SJCRH30 (cell line): Measurements from ENCODE around the gene GLDN. TPM values are rescaled to one million over a fixed set of nuclear protein-coding genes. Genes with fewer than 3 reads are reported as not detected.
A peak's percentile ranks its signal among the peaks of the same experiment; 100 is the strongest.

Experiments used
- DNase-seq, 2 experiments: peaks; one replicate each; pipeline ENCODE4 v3.0.0-alpha.2; 2015 to 2020
- H3K27ac ChIP-seq: fragments of 250-450 bp; sonication (Bioruptor Pico); 2 replicates; pipeline ENCODE4 v1.5.1; 2020; ENCODE audit warnings: mild to moderate bottlenecking, moderate library complexity
- H3K27me3 ChIP-seq: fragments of 250-450 bp; sonication (Bioruptor Pico); 2 replicates; pipeline ENCODE4 v1.5.1; 2020; ENCODE audit warnings: mild to moderate bottlenecking, moderate library complexity
- H3K36me3 ChIP-seq: fragments of 250-450 bp; sonication (Bioruptor Pico); 2 replicates; pipeline ENCODE4 v1.5.1; 2020; ENCODE audit warnings: mild to moderate bottlenecking, moderate library complexity
- H3K4me1 ChIP-seq: fragments of 250-450 bp; sonication (Bioruptor Pico); 2 replicates; pipeline ENCODE4 v1.5.1; 2020; ENCODE audit warnings: mild to moderate bottlenecking, moderate library complexity
- H3K4me3 ChIP-seq: fragments of 250-450 bp; sonication (Bioruptor Pico); 2 replicates; pipeline ENCODE4 v1.5.1; 2020; ENCODE audit warnings: mild to moderate bottlenecking, moderate library complexity
- H3K9me3 ChIP-seq: fragments of 250-450 bp; sonication (Bioruptor Pico); replicated peaks from 2 replicates; pipeline ENCODE4 v1.5.1; 2020; ENCODE audit warnings: mild to moderate bottlenecking, moderate library complexity
- total RNA-seq: library from RNA; depleted of rRNA; stranded (reverse); fragments of >200 nt; shearing (Covaris generic); gene quantifications from 2 replicates; pipeline ENCODE4 v1.2.3, GENCODE V29; 2014

The GLDN gene
- total RNA-seq, 1 experiment from 2014 or later = 0.18 TPM

GRCh38 chr15:51365417-51365816 lies 24.0 kb downstream of the GLDN start:
- no peaks in the 10 kb centered on the region for H3K27me3 ChIP-seq

GRCh38 chr15:51366071-51366470 lies 24.6 kb downstream of the GLDN start:
- DNase-seq = no peak
- Histone ChIP-seq H3K4me1 (no peaks in the 10 kb centered on the region), H3K9me3 (no peaks in the 10 kb centered on the region), H3K4me3 (no peak overlapping the region), H3K27ac (no peak overlapping the region), H3K36me3 (no peaks in the 10 kb centered on the region), H3K27me3 (no peaks in the 10 kb centered on the region)

More at GRCh38 chr15:51365417-51365816, 24.0 kb downstream of the GLDN start:
- H3K4me1 ChIP-seq = no peaks in the 10 kb centered on the region
- no peak for DNase-seq
- no peaks in the 10 kb centered on the region for H3K9me3 ChIP-seq
- no peaks in the 10 kb centered on the region for H3K36me3 ChIP-seq
- H3K4me3 ChIP-seq = no peak overlapping the region
- H3K27ac ChIP-seq = no peak overlapping the region

DNA sequence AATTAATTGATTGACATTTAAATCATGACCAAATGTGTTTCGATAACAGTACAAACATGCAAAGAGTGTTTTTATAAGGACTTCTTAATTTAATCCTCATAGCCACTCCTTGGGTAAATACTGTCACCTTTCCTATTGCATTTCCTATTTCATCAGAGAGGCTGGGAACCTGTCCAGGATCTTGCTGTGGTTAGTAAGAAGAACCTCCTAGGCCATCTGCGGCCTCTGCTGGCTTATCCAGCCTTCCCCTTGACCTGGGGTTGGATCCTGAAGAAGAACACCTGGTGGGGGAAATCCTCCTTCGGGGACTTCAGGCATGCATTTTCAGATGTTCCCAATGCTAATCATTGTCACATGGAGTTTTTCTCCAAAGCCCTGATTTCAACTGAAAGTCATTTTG lies 25.5 kb downstream of the GLDN start:
- DNase-seq = no peak
- Histone ChIP-seq H3K4me1 (no peaks in the 10 kb centered on the region), H3K27ac (no peak overlapping the region)

GRCh38 chr15:51367322-51367976 lies 26.0 kb downstream of the GLDN start:
- no peak overlapping the region for H3K4me3 ChIP-seq
- no peaks in the 10 kb centered on the region for H3K36me3 ChIP-seq
- H3K9me3 ChIP-seq = no peaks in the 10 kb centered on the region
- DNase-seq = no peak
- no peaks in the 10 kb centered on the region for H3K27me3 ChIP-seq
- no peaks in the 10 kb centered on the region for H3K4me1 ChIP-seq
- no peak overlapping the region for H3K27ac ChIP-seq

More for the DNA sequence above, 25.5 kb downstream of the GLDN start:
- no peaks in the 10 kb centered on the region for H3K27me3 ChIP-seq
- H3K9me3 ChIP-seq = no peaks in the 10 kb centered on the region
- no peak overlapping the region for H3K4me3 ChIP-seq
- H3K36me3 ChIP-seq = no peaks in the 10 kb centered on the region

DNA sequence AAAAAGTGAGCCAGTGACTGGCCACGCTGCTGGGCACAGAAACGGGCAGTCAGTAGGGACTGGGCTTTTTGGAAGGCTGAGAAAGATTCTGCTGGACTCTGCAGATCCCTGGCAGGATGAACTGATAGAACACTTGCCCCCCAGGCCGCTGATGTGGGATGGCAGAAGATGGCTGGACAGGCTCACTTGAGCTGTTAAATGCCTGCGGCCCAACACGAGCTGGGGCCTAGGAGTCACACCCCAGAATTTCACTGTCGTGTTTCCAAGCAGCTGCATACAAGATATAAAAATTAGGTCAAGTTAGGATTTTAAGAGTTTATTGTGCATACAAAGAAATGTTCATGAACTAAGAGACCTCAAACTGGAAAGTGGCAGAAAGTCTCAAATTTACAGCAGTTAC lies 26.9 kb downstream of the GLDN start:
- no peak overlapping the region for H3K27ac ChIP-seq
- H3K36me3 ChIP-seq = no peaks in the 10 kb centered on the region
- no peaks in the 10 kb centered on the region for H3K27me3 ChIP-seq
- no peak overlapping the region for H3K4me3 ChIP-seq
- DNase-seq = no peak
- no peaks in the 10 kb centered on the region for H3K9me3 ChIP-seq
- no peaks in the 10 kb centered on the region for H3K4me1 ChIP-seq

DNA sequence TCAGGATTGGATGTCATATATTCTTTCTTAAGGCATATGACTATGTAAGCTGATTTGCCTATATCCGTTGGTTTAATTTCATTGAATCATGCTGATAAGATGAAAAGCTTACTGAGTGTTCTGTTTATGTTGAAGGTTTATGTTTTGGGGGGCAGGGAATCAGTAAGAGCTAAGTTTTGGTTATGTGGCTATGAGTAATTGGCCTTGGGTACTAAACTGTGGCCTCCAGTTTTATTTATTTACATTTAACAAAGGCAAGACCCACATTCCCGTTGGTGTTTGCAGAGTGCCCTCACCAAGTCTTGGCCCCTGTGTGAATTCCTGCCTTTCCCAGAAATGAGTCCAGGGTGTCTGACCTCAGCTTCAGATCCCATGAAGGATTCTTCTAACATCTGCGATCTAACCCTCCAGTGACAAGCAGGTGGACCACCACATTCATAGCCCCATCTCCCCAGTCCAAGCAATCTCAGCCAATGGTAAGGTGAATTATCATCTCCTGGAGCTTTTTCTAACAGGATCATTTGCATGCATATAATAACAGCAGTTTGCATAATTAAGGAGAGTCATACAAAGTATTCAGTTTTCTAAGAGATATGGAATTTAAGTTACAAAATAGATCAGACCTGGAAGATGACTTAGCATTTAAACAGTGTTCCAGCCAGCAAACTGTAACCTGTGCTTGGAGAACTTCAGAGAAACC lies 27.4 kb downstream of the GLDN start:
- Histone ChIP-seq H3K9me3 (no peaks in the 10 kb centered on the region), H3K4me3 (no peak overlapping the region), H3K27ac (no peak overlapping the region), H3K36me3 (no peaks in the 10 kb centered on the region), H3K4me1 (no peaks in the 10 kb centered on the region), H3K27me3 (no peaks in the 10 kb centered on the region)
- no peak for DNase-seq

- H3K9me3 ChIP-seq = no peaks in the 10 kb centered on the region
- H3K4me1 ChIP-seq = no peaks in the 10 kb centered on the region
- H3K27ac ChIP-seq = no peak overlapping the region
- no peak for DNase-seq
- H3K36me3 ChIP-seq = no peaks in the 10 kb centered on the region
- no peak overlapping the region for H3K4me3 ChIP-seq
- H3K27me3 ChIP-seq = no peaks in the 10 kb centered on the region
These were observed 28.0 kb downstream of the GLDN start for GRCh38 chr15:51369451-51369761.

DNA sequence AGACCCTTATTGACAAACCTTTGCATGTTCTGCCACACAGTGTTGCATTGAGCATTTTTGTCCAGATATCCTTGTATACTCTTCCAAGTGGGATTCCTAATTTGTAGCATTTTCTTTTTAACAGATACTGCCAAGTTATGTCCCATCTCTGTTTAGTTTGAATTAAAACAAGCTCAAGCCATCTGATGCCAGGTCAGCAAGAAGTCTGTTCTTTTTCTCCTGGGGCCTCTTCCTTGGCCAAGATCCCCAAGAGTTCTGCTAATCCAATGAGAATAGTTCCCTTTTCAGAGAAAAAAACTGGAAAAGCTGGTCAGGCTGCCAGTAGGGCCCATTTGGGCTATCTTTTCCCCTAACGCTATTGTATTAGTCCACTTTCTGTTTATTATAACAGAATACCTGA lies 29.8 kb downstream of the GLDN start:
- DNase-seq = no peak
- no peaks in the 10 kb centered on the region for H3K4me1 ChIP-seq

GRCh38 chr15:51374131-51374530 lies 32.7 kb downstream of the GLDN start:
- H3K4me1 ChIP-seq = no peaks in the 10 kb centered on the region
- no peaks in the 10 kb centered on the region for H3K9me3 ChIP-seq
- no peaks in the 10 kb centered on the region for H3K27me3 ChIP-seq
- DNase-seq = no peak
- no peaks in the 10 kb centered on the region for H3K36me3 ChIP-seq
- H3K4me3 ChIP-seq = no peak overlapping the region
- no peak overlapping the region for H3K27ac ChIP-seq

More for the DNA sequence above, 29.8 kb downstream of the GLDN start:
- no peaks in the 10 kb centered on the region for H3K36me3 ChIP-seq
- no peak overlapping the region for H3K27ac ChIP-seq
- H3K9me3 ChIP-seq = no peaks in the 10 kb centered on the region
- no peaks in the 10 kb centered on the region for H3K27me3 ChIP-seq
- no peak overlapping the region for H3K4me3 ChIP-seq

- Histone ChIP-seq H3K27me3 (no peaks in the 10 kb centered on the region), H3K27ac (no peak overlapping the region), H3K36me3 (no peaks in the 10 kb centered on the region), H3K4me3 (no peak overlapping the region), H3K9me3 (no peaks in the 10 kb centered on the region), H3K4me1 (no peaks in the 10 kb centered on the region)
- no peak for DNase-seq
These were observed 34.6 kb downstream of the GLDN start for GRCh38 chr15:51375966-51376640.

- DNase-seq = no peak
- Histone ChIP-seq H3K27me3 (no peaks in the 10 kb centered on the region), H3K27ac (no peak overlapping the region), H3K9me3 (no peaks in the 10 kb centered on the region), H3K4me3 (no peak overlapping the region), H3K36me3 (no peaks in the 10 kb centered on the region), H3K4me1 (no peaks in the 10 kb centered on the region)
These were observed 35.8 kb downstream of the GLDN start for GRCh38 chr15:51377038-51377786.

DNA sequence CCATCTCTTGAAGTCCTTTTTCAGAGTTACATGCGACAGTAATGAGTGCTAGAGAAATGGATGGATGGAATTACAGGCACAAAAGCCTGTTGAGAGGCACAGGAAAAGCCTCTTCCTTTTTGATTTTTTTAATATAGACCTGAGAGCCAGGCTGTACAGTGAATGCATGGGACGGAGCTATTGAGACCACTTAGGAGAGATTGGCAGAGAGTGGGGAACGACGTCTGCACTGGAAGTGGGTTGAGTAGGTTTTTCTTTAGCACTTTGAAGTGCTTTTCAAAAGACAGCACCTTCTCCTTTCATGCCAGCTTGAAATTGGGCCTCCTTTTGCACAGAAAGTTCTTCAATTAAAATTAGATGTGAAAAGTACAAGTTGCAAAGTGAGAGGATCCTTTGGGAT lies 37.0 kb downstream of the GLDN start:
- no peak for DNase-seq

DNA sequence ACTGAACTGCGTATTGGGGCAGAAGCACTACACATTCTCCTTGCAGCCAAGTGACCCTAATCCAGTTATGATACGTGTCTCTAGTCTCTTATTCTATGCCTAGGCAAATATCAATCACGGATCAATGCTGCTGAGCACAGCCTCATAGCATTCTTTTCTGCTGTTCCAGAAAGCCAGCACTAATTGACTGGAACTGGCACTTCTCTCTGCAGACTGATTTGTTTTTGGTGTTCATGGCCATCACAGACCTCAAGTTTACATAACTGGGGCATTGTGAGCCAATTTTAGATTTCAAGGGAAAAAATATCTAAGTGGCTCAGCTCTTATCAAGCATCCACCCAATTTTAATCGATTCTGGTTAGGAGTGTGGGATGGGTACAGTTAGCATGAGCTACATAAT lies 37.9 kb downstream of the GLDN start:
- H3K27me3 ChIP-seq = 0 out of 2 replicates have a peak, but pooled peaks cover 3% of the 10 kb centered on the region
- no peak for DNase-seq
- H3K9me3 ChIP-seq = no peaks in the 10 kb centered on the region
- H3K4me3 ChIP-seq = no peak overlapping the region
- H3K27ac ChIP-seq = no peak overlapping the region
- H3K4me1 ChIP-seq = no peaks in the 10 kb centered on the region
- H3K36me3 ChIP-seq = no peaks in the 10 kb centered on the region

More for the DNA sequence above, 37.0 kb downstream of the GLDN start:
- no peaks in the 10 kb centered on the region for H3K4me1 ChIP-seq
- no peak overlapping the region for H3K4me3 ChIP-seq
- no peak overlapping the region for H3K27ac ChIP-seq
- H3K9me3 ChIP-seq = no peaks in the 10 kb centered on the region
- 0 out of 2 replicates have a peak, but pooled peaks cover 3% of the 10 kb centered on the region for H3K27me3 ChIP-seq
- no peaks in the 10 kb centered on the region for H3K36me3 ChIP-seq

- H3K9me3 ChIP-seq = no peaks in the 10 kb centered on the region
- DNase-seq = peak; percentile 43 to 72
- H3K27ac ChIP-seq = no peak overlapping the region
- H3K36me3 ChIP-seq = no peaks in the 10 kb centered on the region
- H3K4me1 ChIP-seq = no peaks in the 10 kb centered on the region
- no peak overlapping the region for H3K4me3 ChIP-seq
- H3K27me3 ChIP-seq = 0 out of 2 replicates have a peak, but pooled peaks cover 3% of the 10 kb centered on the region
These were observed 39.7 kb downstream of the GLDN start for GRCh38 chr15:51380999-51381806.
